Mesendoderm (in vitro differentiated cells): ENCODE measurements around the gene SKP1.

Source experiments
- DNase-seq: peaks from one replicate; pipeline ENCODE4 v3.0.0; 2013
- H2AK5ac ChIP-seq: 2 replicates; pipeline ENCODE4 v1.6.1; 2013; ENCODE audit warnings: low read length, inconsistent platforms
- H2BK120ac ChIP-seq: 2 replicates; pipeline ENCODE4 v1.6.1; 2013; ENCODE audit warnings: low read depth, mild to moderate bottlenecking, low read length, moderate library complexity, mixed read lengths
- H2BK15ac ChIP-seq: replicated peaks from 2 replicates; pipeline ENCODE4 v1.6.1; 2013; ENCODE audit warnings: low read depth, mild to moderate bottlenecking, moderate library complexity
- H2BK5ac ChIP-seq: 2 replicates; pipeline ENCODE4 v1.6.1; 2013; ENCODE audit warnings: low read length, inconsistent platforms
- H3K18ac ChIP-seq: 2 replicates; pipeline ENCODE4 v1.6.1; 2013; ENCODE audit warnings: mild to moderate bottlenecking, low read length, mixed read lengths
- H3K23ac ChIP-seq: one replicate; pipeline ENCODE4 v1.6.1; 2013; ENCODE audit warnings: low read length
- H3K27ac ChIP-seq: 2 replicates; pipeline ENCODE4 v1.5.1; 2013; ENCODE audit warnings: low read depth, mild to moderate bottlenecking, inconsistent platforms, low read length, moderate library complexity
- H3K27me3 ChIP-seq: 2 replicates; pipeline ENCODE4 v1.6.1; 2013; ENCODE audit warnings: low read length, control low read depth, mild to moderate bottlenecking, inconsistent platforms; ENCODE audit not compliant: insufficient read depth, poor library complexity
- H3K36me3 ChIP-seq: 2 replicates; pipeline ENCODE4 v1.6.1; 2013; ENCODE audit warnings: low read length, inconsistent platforms; ENCODE audit not compliant: control insufficient read depth, insufficient read depth
- H3K4ac ChIP-seq: one replicate; pipeline ENCODE4 v1.6.1; 2013; ENCODE audit warnings: low read depth, mild to moderate bottlenecking, low read length, moderate library complexity
- H3K4me1 ChIP-seq: 2 replicates; pipeline ENCODE4 v1.6.1; 2013; ENCODE audit warnings: low read depth, low read length, inconsistent platforms; ENCODE audit not compliant: control insufficient read depth
- H3K4me2 ChIP-seq: 2 replicates; pipeline ENCODE4 v1.6.1; 2013; ENCODE audit warnings: low read length
- H3K4me3 ChIP-seq: 2 replicates; pipeline ENCODE4 v1.5.1; 2013; ENCODE audit warnings: mild to moderate bottlenecking, low read length
- H3K56ac ChIP-seq: one replicate; pipeline ENCODE4 v1.6.1; 2013; ENCODE audit warnings: low read length
- H3K79me1 ChIP-seq: 2 replicates; pipeline ENCODE4 v1.6.1; 2013; ENCODE audit warnings: low read length, inconsistent platforms
- H3K79me2 ChIP-seq: 2 replicates; pipeline ENCODE4 v1.6.1; 2013; ENCODE audit warnings: mild to moderate bottlenecking, low read length; ENCODE audit not compliant: control insufficient read depth, insufficient read depth
- H3K9ac ChIP-seq: 2 replicates; pipeline ENCODE4 v1.6.1; 2013; ENCODE audit warnings: low read length, inconsistent platforms
- H4K5ac ChIP-seq: one replicate; pipeline ENCODE4 v1.6.1; 2013; ENCODE audit warnings: low read length
- H4K8ac ChIP-seq: one replicate; pipeline ENCODE4 v1.6.1; 2013; ENCODE audit warnings: low read depth, mild to moderate bottlenecking, control low read depth, low read length, moderate library complexity
- WGBS: extraction: QIAGEN DNeasy Blood & Tissue Kit; methylation state at CpG from one replicate; pipeline ENCODE4 v1.1.7; 2013; ENCODE audit warnings: low lambda C conversion rate, missing lambda C conversion rate; ENCODE audit not compliant: insufficient coverage; ENCODE audit errors: extremely low coverage; 5-methylcytosine and 5-hydroxymethylcytosine counted together

Gene SKP1

DNA sequence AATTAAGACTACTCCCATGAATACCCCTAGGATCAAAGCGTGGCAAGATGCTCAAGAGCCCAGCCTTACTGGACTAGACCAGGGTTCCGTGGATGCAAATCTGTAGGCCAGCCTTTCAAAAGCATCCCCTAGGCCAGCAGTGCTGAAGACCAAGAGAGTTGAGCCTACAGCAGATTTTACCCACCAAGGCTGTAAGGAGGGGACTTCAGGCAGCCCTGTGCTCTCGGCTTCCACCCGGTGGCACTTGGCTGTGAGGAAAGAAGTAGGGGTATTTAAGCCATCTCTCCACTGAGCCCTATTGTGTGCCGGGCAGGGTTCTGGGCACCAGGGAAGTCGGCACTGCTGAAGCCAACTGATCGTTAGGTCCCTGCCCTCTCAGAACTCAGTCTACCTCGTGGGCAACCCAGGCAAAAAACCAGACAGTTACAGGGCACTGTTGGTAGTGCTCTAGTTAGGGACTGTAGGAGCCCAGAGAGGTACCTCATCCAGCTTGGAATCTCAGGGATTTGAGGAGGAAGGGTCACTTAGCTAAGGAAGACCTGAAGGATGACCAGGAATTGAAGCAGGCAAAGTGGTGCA is 36.8 kb downstream of the SKP1 start:
- H3K4me1 ChIP-seq: peaks cover 4% of the 10 kb centered on the region
- H4K8ac ChIP-seq: no peak overlapping the region
- no peaks in the 10 kb centered on the region for H3K27me3 ChIP-seq
- peak overlapping the region; percentile 28 for H3K56ac ChIP-seq
- H3K36me3 ChIP-seq: peaks cover 4% of the 10 kb centered on the region
- H3K4me2 ChIP-seq: no peak overlapping the region
- no peak overlapping the region for H3K18ac ChIP-seq
- no peak for DNase-seq
- H2BK5ac ChIP-seq: no peak overlapping the region
- no peak overlapping the region for H2BK15ac ChIP-seq
- H3K79me1 ChIP-seq: peaks cover 16% of the 10 kb centered on the region
- H2BK120ac ChIP-seq: no peak overlapping the region
- H3K4ac ChIP-seq: no peak overlapping the region
- H2AK5ac ChIP-seq: no peak overlapping the region
- peaks cover 1% of the 10 kb centered on the region for H3K79me2 ChIP-seq
- WGBS: no CpG with 5 or more reads among the region's 8 CpGs
- no peak overlapping the region for H3K4me3 ChIP-seq
- H3K27ac ChIP-seq: no peak overlapping the region
- no peak overlapping the region for H4K5ac ChIP-seq
- H3K9ac ChIP-seq: no peak overlapping the region
- H3K23ac ChIP-seq: no peak overlapping the region

DNA sequence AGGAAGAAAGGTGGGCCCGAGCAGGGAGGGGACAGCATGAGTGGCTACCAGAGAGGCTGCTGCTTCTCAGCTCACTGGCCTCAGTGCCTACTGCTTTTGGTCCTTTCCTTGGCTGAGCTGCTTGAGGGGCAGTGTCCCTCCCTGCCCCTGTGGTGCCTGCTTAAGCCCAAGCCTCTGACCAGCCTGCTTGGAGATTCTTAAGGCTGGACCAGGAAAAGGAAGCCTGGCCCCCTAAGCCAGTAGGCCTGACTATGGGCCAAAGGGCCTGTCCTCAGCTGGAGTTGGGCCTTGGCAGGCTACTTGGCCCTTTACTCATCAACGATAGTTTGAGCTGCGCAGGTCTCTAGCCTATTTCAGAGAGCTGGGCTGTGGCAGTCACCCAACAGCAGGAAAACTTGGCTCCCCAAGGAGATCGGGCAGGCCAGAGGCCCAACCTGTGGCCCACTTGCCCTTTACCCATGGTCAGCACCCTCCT is 37.3 kb downstream of the SKP1 start:
- H4K8ac ChIP-seq: no peak overlapping the region
- H3K9ac ChIP-seq: no peak overlapping the region
- H3K23ac ChIP-seq: no peak overlapping the region
- DNase-seq: no peak
- H2BK120ac ChIP-seq: no peak overlapping the region
- no peak overlapping the region for H3K4me2 ChIP-seq
- H3K27ac ChIP-seq: no peak overlapping the region
- H2AK5ac ChIP-seq: no peak overlapping the region
- H3K4ac ChIP-seq: no peak overlapping the region
- H4K5ac ChIP-seq: no peak overlapping the region
- H3K18ac ChIP-seq: no peak overlapping the region
- H2BK15ac ChIP-seq: no peak overlapping the region
- peaks cover 20% of the 10 kb centered on the region for H3K79me1 ChIP-seq
- H3K56ac ChIP-seq: no peak overlapping the region
- WGBS: no CpG with 5 or more reads among the region's 4 CpGs
- H3K4me1 ChIP-seq: peaks cover 4% of the 10 kb centered on the region
- H3K36me3 ChIP-seq: peaks cover 3% of the 10 kb centered on the region
- no peak overlapping the region for H3K4me3 ChIP-seq
- no peak overlapping the region for H2BK5ac ChIP-seq
- no peaks in the 10 kb centered on the region for H3K27me3 ChIP-seq
- H3K79me2 ChIP-seq: peaks cover 1% of the 10 kb centered on the region

DNA sequence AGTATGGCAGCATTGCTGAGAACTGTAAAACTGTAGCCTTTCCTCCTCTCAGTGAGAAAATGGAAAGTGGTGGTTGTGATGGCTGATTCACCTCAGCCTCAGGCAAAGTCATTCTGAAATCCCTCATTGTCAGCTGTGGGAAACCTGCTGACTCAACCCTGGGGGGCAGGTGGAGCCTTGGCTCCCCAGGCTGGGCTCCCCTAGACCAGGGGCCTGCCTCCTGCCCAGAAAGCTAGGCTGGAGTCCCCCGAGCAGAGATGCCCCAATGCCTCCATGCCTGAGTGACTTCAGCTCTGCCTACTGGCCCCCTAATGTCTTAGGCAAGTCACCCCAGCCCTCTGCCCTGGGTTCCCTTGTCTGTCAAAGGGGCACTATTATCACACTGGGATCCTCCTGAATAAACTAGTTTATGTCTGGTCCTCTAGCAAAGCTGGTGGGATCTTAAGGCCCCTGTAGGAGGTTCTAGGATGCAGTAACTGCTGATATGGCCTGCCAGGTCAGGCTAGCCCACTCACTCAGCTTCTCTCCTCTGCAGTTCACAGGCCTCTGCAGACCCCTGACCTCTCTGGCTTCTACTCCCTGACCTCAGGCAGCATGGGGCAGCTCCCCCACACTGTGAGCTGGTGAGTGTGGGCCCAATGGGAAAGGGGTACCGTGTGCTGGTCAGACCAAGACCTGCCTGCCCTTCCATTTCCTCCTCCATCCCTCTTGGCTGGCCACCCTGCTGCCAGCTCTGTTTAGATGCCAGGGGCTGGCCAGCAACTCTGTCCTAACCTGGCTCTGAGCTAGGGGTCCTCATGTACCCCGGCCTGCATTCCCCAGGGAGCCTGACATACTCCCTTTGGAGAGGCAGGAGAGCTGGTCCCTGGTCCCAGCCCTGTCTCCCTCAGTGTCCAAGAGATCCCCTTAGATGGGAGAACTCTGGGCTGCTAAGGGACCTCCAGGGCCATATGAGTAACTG is 38.1 kb downstream of the SKP1 start:
- Histone ChIP-seq H3K27ac (no peak overlapping the region), H2BK5ac (no peak overlapping the region), H3K4me1 (peaks cover 4% of the 10 kb centered on the region), H3K23ac (no peak overlapping the region), H3K27me3 (no peaks in the 10 kb centered on the region), H3K36me3 (peaks cover 3% of the 10 kb centered on the region), H3K4me3 (no peak overlapping the region), H2BK120ac (no peak overlapping the region), H3K56ac (no peak overlapping the region), H3K4ac (no peak overlapping the region), H3K4me2 (no peak overlapping the region), H3K9ac (no peak overlapping the region), H3K79me2 (peaks cover 3% of the 10 kb centered on the region), H3K79me1 (peaks cover 22% of the 10 kb centered on the region), H3K18ac (no peak overlapping the region), H2BK15ac (no peak overlapping the region), H4K8ac (no peak overlapping the region), H4K5ac (no peak overlapping the region), H2AK5ac (no peak overlapping the region)
- WGBS: no CpG with 5 or more reads among the region's 3 CpGs
- no peak for DNase-seq

- Histone ChIP-seq H3K9ac (no peak overlapping the region), H3K27me3 (no peaks in the 10 kb centered on the region), H2BK15ac (no peak overlapping the region), H2AK5ac (no peak overlapping the region), H3K36me3 (peaks cover 3% of the 10 kb centered on the region), H4K8ac (no peak overlapping the region), H3K4me3 (no peak overlapping the region), H3K4ac (no peak overlapping the region), H3K4me1 (peaks cover 4% of the 10 kb centered on the region), H3K79me1 (peaks cover 28% of the 10 kb centered on the region), H3K27ac (no peak overlapping the region), H3K56ac (no peak overlapping the region), H3K23ac (no peak overlapping the region), H3K4me2 (no peak overlapping the region), H3K18ac (no peak overlapping the region), H2BK120ac (no peak overlapping the region), H2BK5ac (no peak overlapping the region), H4K5ac (no peak overlapping the region), H3K79me2 (peaks cover 7% of the 10 kb centered on the region)
- DNase-seq: no peak
- no CpG with 5 or more reads among the region's 7 CpGs for WGBS
These were observed 40.0 kb downstream of the SKP1 start for GRCh38 chr5:134136771-134137170.

DNA sequence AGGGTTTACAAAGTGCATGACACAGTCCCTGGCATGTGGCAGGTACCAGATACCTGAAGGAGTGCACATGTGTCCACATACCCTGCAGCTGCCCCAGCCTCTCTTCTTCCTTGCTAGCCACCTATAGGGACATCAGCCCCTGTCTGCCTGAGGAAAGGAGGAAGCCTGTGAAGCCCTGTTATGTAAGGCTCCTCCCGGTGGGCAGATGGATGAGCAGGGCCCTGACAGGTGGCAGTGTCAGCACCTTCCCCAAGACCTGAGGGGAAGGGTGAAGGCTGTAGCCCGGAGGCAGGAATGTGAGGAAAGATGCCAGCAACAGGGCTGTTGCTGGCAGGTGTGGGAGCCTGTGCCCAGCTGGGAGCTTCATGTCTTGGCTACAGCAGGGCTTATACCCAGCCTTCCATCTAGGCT is 40.5 kb downstream of the SKP1 start:
- Histone ChIP-seq H4K5ac (no peak overlapping the region), H4K8ac (no peak overlapping the region), H3K4me3 (no peak overlapping the region), H2BK15ac (no peak overlapping the region), H3K79me1 (peaks cover 28% of the 10 kb centered on the region), H3K27ac (no peak overlapping the region), H3K18ac (no peak overlapping the region), H2BK5ac (no peak overlapping the region), H3K4me2 (no peak overlapping the region), H2AK5ac (no peak overlapping the region), H3K79me2 (peaks cover 7% of the 10 kb centered on the region), H3K36me3 (peaks cover 3% of the 10 kb centered on the region), H3K56ac (no peak overlapping the region), H3K4ac (no peak overlapping the region), H3K4me1 (peaks cover 4% of the 10 kb centered on the region), H3K23ac (no peak overlapping the region), H3K27me3 (no peaks in the 10 kb centered on the region), H3K9ac (no peak overlapping the region), H2BK120ac (no peak overlapping the region)
- no CpG with 5 or more reads among the region's 2 CpGs for WGBS
- no peak for DNase-seq
